Amygdala (tissue), 56 donors: ENCODE results near the gene ITPKB.

ENCODE experiments used
- DNase-seq, 56 donors: peaks; one replicate each; lab custom pipeline; 2025; lab: John Stamatoyannopoulos, UW

Gene ITPKB

GRCh38 chr1:226708967-226709396 is 30.1 kb downstream of the ITPKB start:
- peak in 4 of 56 donors; percentile 29 to 44 (median 36) for DNase-seq

DNA sequence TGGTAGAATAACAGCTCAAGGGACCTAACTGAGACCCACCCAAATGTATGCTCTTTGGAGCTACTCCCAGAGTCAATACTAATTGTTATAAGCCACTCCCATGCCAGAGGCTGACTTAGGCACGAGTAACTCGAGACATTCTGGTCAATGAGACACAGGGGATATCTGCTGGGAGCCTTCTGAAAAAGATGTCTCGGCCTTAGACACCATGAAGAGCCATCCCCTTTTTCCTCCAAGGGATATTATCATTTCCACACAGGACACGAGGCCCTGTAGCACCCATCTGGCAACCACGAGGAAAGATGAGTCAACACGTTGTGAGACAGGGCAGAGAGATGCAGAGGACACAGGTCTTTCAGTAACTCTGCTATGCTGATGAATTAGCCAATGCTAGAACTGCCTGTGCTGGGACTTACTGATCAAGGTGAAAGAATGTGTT is 30.7 kb downstream of the ITPKB start:
- no peak for DNase-seq

DNA sequence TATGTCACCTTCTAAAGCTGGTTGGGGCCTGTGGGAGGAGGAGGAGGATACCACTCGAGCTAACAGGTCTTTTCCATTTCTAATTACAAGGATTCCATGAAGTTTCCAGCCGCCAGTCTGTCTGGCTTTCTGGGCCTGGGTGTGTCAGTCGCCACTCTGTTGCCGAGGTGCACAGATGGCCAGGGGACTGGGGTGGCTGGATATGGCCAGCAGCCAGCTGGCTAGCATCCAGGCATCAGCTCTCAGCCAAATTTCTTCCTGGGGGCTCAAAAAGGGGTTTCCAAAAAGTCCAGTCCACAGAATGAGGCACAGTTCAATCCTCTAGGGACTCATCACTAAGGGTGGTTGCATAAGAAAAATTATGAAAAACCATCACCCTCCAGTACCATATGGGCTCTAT is 32.4 kb downstream of the ITPKB start:
- no peak for DNase-seq

- DNase-seq = no peak
Observed at GRCh38 chr1:226704169-226704937, 34.7 kb downstream of the ITPKB start.

DNA sequence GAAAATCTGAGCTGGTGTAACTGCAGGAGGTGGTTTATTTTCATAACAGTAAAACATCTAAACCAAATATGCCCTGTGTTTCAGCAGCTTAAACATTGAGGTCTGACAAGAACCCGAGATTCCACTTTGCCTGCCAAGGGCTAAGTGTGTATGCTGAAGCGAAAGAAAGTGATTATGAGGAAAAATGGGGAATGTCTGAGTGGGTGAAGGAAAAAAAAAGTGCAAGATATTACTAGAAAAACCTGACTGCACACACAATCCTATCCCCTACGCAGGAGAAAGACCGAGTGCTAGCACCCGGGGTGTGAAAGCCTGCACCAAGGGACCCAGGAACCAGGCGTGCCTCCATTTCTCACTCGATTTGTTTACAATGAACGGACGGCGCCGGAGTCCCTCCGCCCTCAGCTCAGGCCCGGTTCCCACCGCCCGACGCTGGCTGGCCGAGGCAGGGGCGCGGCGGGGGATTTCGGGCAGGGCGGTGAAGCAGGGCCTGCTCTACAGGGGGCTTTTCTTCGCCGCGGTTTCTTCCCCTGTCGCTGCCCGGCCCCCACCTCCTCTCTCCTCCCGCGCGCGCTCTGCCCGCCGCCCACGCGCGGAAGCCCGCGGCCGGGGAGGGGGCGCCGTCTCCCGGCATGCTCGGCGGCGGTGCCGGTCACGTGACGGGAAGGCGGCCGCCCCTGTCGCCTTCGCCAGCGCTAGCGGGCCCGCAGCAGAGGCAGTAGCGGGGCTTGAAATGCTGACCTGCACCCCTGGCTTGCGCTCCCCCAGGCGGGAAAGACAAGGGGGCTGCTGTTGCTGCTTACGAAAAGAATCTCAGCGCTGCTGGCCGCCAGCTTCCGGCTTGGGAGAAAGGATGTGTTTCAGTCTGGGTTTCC is 35.9 kb downstream of the ITPKB start:
- peak in 44 of 56 donors; percentile 31 to 82 (median 59) for DNase-seq

GRCh38 chr1:226702318-226702956 is 36.6 kb downstream of the ITPKB start:
- peak in 2 of 56 donors; percentile 24 to 37 for DNase-seq

DNA sequence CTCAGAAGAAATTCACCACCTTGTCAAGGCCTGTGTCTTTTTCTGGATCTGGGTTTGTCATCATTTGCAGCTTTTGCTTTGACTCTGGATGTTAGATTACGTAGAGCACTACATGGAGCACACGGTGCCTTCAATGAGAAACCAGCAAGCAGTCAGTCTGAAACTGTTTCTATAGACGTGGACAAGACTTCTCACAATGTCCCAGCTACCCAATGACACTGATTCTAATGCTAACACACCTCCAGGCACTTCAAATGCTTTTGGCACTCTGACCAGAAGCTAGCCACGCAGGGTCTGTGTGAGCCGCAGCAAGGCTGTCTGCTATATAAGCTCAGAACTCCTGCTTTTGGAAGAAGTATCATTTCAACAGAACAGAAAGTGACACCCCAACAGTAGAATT is 38.2 kb downstream of the ITPKB start:
- DNase-seq = no peak

DNA sequence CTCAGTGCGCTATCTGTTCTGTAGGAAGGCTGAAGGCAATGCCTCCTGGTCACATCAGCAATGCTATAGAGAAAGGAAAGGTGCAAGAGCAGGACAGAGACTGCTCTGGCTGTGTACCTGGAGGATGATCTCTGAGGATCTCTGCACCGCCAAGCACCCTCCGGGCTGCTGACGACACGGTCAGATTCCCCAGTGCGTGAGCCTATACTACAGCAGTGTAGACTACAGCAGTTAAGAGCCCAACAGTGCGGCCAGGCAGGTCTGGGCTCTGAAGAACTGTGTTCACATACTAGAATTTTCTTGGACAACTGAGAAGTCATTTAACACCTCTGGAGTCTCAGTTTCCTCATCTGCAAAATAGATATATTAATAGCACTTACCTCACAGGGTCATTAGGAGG is 39.9 kb downstream of the ITPKB start:
- DNase-seq = no peak

- no peak for DNase-seq
Observed at GRCh38 chr1:226698659-226699058, 40.4 kb downstream of the ITPKB start.

- no peak for DNase-seq
Observed at GRCh38 chr1:226697929-226698544, 41.0 kb downstream of the ITPKB start.

- DNase-seq = peak in 1 of 56 donors; percentile 27
Observed at GRCh38 chr1:226697151-226697928, 41.7 kb downstream of the ITPKB start.

- DNase-seq = no peak
Observed at GRCh38 chr1:226696547-226696946, 42.5 kb downstream of the ITPKB start.

DNA sequence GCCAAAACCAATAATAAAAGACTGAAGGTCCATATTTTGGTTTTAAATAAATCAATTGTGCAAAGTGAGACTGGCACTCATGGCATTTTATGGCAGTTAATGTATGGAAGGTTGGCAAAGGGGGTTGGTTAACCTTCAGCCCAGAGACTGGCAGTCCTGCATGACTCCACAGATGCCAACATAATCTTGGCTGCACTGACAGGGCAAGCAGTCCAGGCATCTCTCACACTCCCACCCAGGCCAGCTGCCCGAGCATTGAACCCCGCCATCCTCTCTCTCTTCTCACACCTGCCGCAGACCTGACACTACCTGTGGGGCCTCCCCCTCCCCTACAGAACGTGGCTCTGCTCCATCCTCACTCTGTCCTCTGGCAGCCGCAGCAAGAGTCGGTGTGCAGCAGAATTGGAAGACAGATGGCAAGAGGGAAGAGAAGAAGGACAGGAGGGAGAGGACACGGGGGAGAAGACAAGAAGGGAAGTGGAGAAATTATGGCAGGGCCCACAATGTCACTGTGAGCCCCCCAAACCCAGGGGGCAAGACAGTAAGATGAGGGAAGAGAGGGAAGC is 43.7 kb downstream of the ITPKB start:
- no peak for DNase-seq

GRCh38 chr1:226692823-226693222 is 46.3 kb downstream of the ITPKB start:
- DNase-seq = no peak

GRCh38 chr1:226692051-226692792 is 46.9 kb downstream of the ITPKB start:
- no peak for DNase-seq

DNA sequence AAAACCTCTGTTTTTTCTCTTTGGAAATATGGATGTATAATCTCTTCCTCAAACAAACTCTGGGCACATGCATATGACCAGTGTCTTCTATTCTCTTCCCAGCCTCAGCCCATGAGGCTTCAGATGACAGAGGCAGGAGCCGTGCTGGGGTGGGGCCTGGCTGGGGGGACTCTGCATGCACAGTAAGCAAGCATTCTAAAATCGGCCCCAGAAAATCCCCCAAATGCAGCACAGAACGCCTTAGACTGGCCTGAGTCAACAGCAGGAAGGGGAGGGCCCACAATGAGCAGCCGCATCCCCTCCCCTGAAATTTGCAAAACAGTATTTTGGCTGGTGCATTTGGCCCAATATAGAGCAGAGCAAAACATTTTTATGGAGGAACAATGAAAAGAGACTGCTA is 47.8 kb downstream of the ITPKB start:
- DNase-seq = no peak

- no peak for DNase-seq
Observed at GRCh38 chr1:226690460-226690982, 48.6 kb downstream of the ITPKB start.

DNA sequence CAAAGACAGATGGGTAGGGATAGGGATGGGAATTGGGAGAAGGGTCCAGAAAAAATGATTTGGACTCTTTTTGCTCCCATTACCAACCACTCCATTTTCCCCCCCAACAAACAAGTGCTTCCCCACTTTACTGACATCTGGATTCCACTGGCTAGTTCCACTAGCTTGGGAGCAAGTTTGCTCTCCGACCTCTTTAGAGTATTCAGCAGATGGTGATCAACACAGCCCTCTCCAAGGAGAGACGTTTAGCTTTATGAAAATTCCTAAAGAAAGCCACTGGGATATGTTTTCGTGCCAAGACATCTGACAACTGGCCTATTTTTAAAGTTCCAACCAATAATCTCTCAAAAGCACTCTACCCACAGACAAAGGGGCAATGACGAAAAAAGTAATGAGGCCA is 50.3 kb downstream of the ITPKB start:
- DNase-seq = peak in 1 of 56 donors; percentile 68
